ENCODE results near the gene VASH1.

DNA sequence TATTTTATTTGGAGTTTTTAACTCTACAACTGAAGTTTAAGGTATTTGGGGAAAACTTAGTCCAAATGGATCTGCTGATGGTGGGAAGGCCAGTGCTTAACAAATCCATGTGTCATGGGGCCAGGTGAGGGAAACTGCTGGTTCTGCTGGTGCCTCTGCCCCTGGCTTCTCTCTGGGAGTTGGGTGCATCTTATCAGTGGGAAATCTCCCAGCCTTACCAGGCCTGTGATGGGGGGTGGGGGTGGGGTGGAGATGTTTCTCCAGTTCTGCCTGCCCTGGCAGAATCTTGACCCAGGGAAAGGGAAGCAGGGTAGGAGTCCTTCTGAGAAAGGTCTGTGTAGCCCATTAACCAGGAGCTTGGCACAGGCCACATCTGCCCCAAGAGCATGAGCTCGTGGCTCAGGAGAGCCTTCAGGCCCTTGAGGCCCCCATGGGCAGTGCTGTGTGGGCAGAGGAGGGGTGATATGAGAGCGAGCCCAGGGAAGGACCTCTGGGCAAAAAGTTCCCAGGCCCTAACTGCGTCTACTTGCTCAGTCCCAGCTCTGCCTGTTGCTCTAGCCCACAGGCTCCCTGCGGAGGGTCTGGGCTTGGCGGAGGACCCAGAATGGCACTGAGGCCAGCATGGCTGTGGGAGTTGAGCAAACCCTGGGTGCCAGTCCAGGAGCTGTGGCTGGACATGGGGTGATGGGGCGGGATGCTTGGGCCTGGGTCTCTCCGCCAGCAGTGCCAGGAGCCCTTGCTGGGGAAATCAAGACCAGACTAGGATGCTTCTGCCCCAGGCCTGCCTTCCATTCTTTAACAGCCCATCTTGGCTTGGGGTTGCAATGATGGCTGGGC, 18.2 kb downstream of the VASH1 start:
- TF ChIP-seq, protein P1, sequence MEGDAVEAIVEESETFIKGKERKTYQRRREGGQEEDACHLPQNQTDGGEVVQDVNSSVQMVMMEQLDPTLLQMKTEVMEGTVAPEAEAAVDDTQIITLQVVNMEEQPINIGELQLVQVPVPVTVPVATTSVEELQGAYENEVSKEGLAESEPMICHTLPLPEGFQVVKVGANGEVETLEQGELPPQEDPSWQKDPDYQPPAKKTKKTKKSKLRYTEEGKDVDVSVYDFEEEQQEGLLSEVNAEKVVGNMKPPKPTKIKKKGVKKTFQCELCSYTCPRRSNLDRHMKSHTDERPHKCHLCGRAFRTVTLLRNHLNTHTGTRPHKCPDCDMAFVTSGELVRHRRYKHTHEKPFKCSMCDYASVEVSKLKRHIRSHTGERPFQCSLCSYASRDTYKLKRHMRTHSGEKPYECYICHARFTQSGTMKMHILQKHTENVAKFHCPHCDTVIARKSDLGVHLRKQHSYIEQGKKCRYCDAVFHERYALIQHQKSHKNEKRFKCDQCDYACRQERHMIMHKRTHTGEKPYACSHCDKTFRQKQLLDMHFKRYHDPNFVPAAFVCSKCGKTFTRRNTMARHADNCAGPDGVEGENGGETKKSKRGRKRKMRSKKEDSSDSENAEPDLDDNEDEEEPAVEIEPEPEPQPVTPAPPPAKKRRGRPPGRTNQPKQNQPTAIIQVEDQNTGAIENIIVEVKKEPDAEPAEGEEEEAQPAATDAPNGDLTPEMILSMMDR (IDR thresholded peaks at IDR 0.05), result no peak
- TF ChIP-seq POLR2A (IDR thresholded peaks at IDR 0.05), result no peak
